PFSK-1 (cell line): ENCODE measurements around the gene RAD51B.

Experiments used
- FOXP2 ChIP-seq: optimal IDR thresholded peaks from 2 replicates; pipeline ENCODE3; 2011; ENCODE audit warnings: borderline replicate concordance, control low read depth, inconsistent platforms; ENCODE audit not compliant: insufficient read depth; ENCODE audit errors: extremely low read length, extremely low read depth
- POLR2AphosphoS5 ChIP-seq: IDR thresholded peaks from 2 replicates; pipeline ENCODE4 v1.6.1; 2012; ENCODE audit warnings: low read depth, mild to moderate bottlenecking, control low read depth, low read length, moderate library complexity
- REST ChIP-seq, 2 experiments: IDR thresholded peaks; 2 replicates each; pipeline versions ENCODE4 v1.6.1 to v1.8.0; 2011 to 2012; ENCODE audit warnings: low read depth in 2 of 2, low read length in 2 of 2, control low read depth in 1 of 2, inconsistent platforms in 1 of 2, mild to moderate bottlenecking in 1 of 2, moderate library complexity in 1 of 2; ENCODE audit not compliant: insufficient read depth in 1 of 2
- SIN3A ChIP-seq: IDR thresholded peaks from 2 replicates; pipeline ENCODE4 v1.6.1; 2012; ENCODE audit warnings: mild to moderate bottlenecking, low read length, moderate library complexity, borderline replicate concordance; ENCODE audit not compliant: insufficient read depth
- TAF1 ChIP-seq: IDR thresholded peaks from 2 replicates; pipeline ENCODE4 v1.6.1; 2012; ENCODE audit warnings: low read length, control low read depth, borderline replicate concordance; ENCODE audit not compliant: insufficient read depth

The RAD51B gene

DNA sequence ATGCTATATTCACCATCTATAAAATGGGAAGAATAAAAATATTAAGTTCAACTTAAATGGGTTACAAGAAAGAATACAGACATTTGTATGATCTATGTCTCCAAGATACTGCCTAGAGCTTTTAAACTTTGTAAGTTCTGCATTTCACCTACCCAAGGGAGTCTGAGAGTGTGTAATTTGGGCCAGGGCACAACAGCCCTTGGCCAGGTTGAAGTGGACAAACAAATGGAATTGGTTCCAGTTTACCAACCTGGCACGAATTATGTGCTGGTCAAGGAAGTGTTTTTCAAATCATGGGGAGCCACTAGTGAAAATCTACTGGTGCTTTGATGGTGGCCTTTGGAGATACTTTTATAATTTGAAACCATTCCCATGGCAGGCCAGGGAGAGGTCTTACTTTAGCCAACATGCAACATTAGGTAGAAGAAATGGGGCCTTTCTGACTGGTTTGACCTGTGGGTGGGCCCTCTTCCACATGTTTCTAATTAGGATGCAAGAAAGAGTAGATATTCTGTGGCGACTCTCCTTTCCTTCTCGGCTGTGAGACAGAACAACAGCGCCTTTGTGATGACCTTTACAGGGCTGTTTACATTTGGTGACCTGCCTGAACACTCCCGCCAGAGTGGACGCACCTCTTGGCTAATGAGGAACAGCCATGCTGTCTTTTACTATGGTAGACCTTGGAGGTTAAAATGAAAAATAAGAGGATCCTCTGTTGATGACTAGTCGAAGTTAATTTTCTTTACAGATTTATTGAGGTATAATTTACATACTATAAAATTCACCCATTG is 496.7 kb downstream of the RAD51B start:
- TF ChIP-seq TAF1 (no peak), REST (IDR thresholded peaks at IDR 0.05; ENCODE audit: insufficient read depth in 1 of 2, low read depth in 2 of 2, low read length in 2 of 2) (no peak)

- TF ChIP-seq TAF1 (no peak), SIN3A (no peak), REST (IDR thresholded peaks at IDR 0.05; ENCODE audit: insufficient read depth in 1 of 2, low read depth in 2 of 2, low read length in 2 of 2) (no peak), POLR2AphosphoS5 (no peak), FOXP2 (no peak)
Measured at GRCh38 chr14:68317239-68317638, 497.7 kb downstream of the RAD51B start.

- TF ChIP-seq TAF1, result no peak
- no peak for TF ChIP-seq FOXP2
- no peak for TF ChIP-seq SIN3A
- TF ChIP-seq REST (IDR thresholded peaks at IDR 0.05; ENCODE audit: insufficient read depth in 1 of 2, low read depth in 2 of 2, low read length in 2 of 2), result no peak
- TF ChIP-seq POLR2AphosphoS5, result no peak
Measured at GRCh38 chr14:68318828-68319227, 499.2 kb downstream of the RAD51B start.

- no peak for TF ChIP-seq TAF1
- no peak for TF ChIP-seq SIN3A
- TF ChIP-seq REST (IDR thresholded peaks at IDR 0.05; ENCODE audit: insufficient read depth in 1 of 2, low read depth in 2 of 2, low read length in 2 of 2), result no peak
- no peak for TF ChIP-seq POLR2AphosphoS5
- no peak for TF ChIP-seq FOXP2
Measured at GRCh38 chr14:68320495-68320894, 500.9 kb downstream of the RAD51B start.
